NCI-H460 (cell line): ENCODE results near the gene SLC35G1. TPM values are rescaled to one million over a fixed set of nuclear protein-coding genes. Genes with fewer than 3 reads are reported as not detected.
A peak's percentile ranks its signal among the peaks of the same experiment; 100 is the strongest.

Experiments used
- DNase-seq: peaks from one replicate; pipeline ENCODE4 v3.0.0-alpha.2; 2016; ENCODE audit warnings: low read depth; ENCODE audit errors: extremely low read depth
- total RNA-seq: library from RNA; depleted of rRNA; stranded (reverse); fragments of >200 nt; shearing (Covaris generic); gene quantifications from 2 replicates; pipeline ENCODE4 v1.2.3, GENCODE V29; 2014

SLC35G1 gene
- total RNA-seq, 1 experiment from 2014 or later: 23.1 TPM

- DNase-seq: no peak
These were observed 19.3 kb upstream of the SLC35G1 start for GRCh38 chr10:93874309-93875031.

GRCh38 chr10:93875032-93875358, 18.8 kb upstream of the SLC35G1 start:
- no peak for DNase-seq

- DNase-seq: no peak
These were observed 17.4 kb upstream of the SLC35G1 start for GRCh38 chr10:93876381-93876780.

- DNase-seq: no peak
These were observed 14.5 kb upstream of the SLC35G1 start for GRCh38 chr10:93879273-93879672.

- no peak for DNase-seq
These were observed 969 bp downstream of the SLC35G1 start for GRCh38 chr10:93894516-93895378.

- no peak for DNase-seq
These were observed 3.4 kb downstream of the SLC35G1 start for GRCh38 chr10:93897070-93897780.

GRCh38 chr10:93899109-93899508, 5.3 kb downstream of the SLC35G1 start:
- no peak for DNase-seq

- DNase-seq: no peak
These were observed 9.3 kb downstream of the SLC35G1 start for GRCh38 chr10:93903051-93903450.

GRCh38 chr10:93904901-93905300, 11.1 kb downstream of the SLC35G1 start:
- DNase-seq: no peak

- DNase-seq: no peak
These were observed 13.3 kb downstream of the SLC35G1 start for GRCh38 chr10:93907059-93907458.

GRCh38 chr10:93911866-93912265, 18.1 kb downstream of the SLC35G1 start:
- no peak for DNase-seq

- DNase-seq: no peak
These were observed 18.7 kb downstream of the SLC35G1 start for GRCh38 chr10:93912444-93912843.

- no peak for DNase-seq
These were observed 19.9 kb downstream of the SLC35G1 start for GRCh38 chr10:93913706-93914105.

- no peak for DNase-seq
These were observed 21.8 kb downstream of the SLC35G1 start for GRCh38 chr10:93915598-93915997.

- DNase-seq: peak; percentile 21
These were observed 22.7 kb downstream of the SLC35G1 start for GRCh38 chr10:93916257-93917063.

GRCh38 chr10:93917064-93917391, 23.2 kb downstream of the SLC35G1 start:
- DNase-seq: no peak

- DNase-seq: no peak
These were observed 24.0 kb downstream of the SLC35G1 start for GRCh38 chr10:93917821-93918220.

- peak; percentile 29 for DNase-seq
These were observed 27.6 kb downstream of the SLC35G1 start for GRCh38 chr10:93921338-93921737.

GRCh38 chr10:93926613-93927012, 32.8 kb downstream of the SLC35G1 start:
- DNase-seq: no peak

- DNase-seq: no peak
These were observed 44.4 kb downstream of the SLC35G1 start for GRCh38 chr10:93938140-93938539.

GRCh38 chr10:93940881-93941280, 47.1 kb downstream of the SLC35G1 start:
- DNase-seq: no peak
